Measurements from ENCODE around the gene GALNT10. TPM values are rescaled to one million over a fixed set of nuclear protein-coding genes. Genes with fewer than 3 reads are reported as not detected.

Gene GALNT10
- polyA plus RNA-seq, 2 of the 4 experiments (the other 2 are of a cell fraction), result 110 to 156 TPM

DNA sequence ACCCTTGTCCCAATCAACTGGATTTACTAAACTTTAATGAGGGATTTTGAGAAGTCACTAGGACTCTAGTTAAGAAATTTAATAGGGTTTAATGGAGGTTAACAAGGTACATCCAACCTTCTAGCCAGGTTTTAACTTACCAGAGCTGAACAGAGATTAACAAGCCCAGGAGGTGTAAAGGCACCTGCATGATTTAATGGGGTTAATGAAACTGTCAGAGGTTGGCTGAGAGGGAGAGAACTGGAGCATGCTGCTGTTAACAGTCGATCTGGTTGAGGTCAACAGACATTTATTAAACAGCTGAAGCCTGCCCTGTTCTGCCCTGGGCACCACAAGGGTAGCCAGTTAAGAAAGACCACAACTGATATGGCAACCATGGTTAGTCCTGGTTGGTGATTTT lies 273.9 kb downstream of the GALNT10 start:
- no peak for FAIRE-seq
- no peak overlapping the region for H3K4me2 ChIP-seq
- no peak overlapping the region for H3K4me3 ChIP-seq
- no peak for ATAC-seq
- no peak for DNase-seq (ENCODE audit: low read depth in 1 of 2, low spot score in 1 of 2)
- H3K4me1 ChIP-seq, result peaks cover 19% of the 10 kb centered on the region
- POLR2A ChIA-PET, result no interaction called here
- CTCF ChIA-PET, result interaction anchor here (0.7 to 19.7 kb wide), 6 partner anchors 55 to 499 kb away, joined by 3 to 304 read pairs (median 10); no protein-coding TSS in a partner anchor
- H3K27ac ChIP-seq, result no peak overlapping the region
- WGBS (ENCODE audit: missing lambda C conversion rate), result 25% methylated on average over 1 of the region's 1 CpG
- no peaks in the 10 kb centered on the region for H3K9me3 ChIP-seq
- TF ChIP-seq ESRRA (IDR thresholded peaks at IDR 0.05; ENCODE audit: borderline replicate concordance, low read length) (no peak), ZFP36 (IDR thresholded peaks at IDR 0.05; ENCODE audit: borderline replicate concordance, partially characterized antibody) (no peak), EHF (CRISPR knock-in tag; IDR thresholded peaks at IDR 0.05) (no peak), EHMT2 (IDR thresholded peaks at IDR 0.05; ENCODE audit: low read depth) (no peak), JUN (IDR thresholded peaks at IDR 0.05) (no peak)

DNA sequence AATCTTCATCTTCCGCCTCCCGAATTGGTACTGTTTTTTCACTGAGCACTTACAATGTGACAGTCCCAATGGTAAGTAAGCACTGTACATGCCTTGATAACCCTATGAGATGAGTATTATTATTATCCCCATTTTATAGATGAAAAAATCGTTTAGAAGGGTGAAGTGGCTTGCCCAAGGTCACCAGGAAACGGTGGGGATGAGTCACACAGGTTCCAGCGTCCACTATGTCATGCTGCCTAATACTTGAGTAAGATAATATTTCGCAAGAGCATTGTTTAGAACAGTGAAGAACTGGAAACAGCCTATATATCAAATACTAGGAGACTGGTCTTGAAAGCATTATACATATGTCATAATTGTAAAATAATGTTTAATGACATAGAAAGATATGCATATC lies 274.6 kb downstream of the GALNT10 start:
- POLR2A ChIA-PET, result no interaction called here
- no peak overlapping the region for H3K4me3 ChIP-seq
- H3K27ac ChIP-seq, result no peak overlapping the region
- WGBS (ENCODE audit: missing lambda C conversion rate), result 38% methylated on average over 6 of the region's 6 CpGs
- no peak for FAIRE-seq
- DNase-seq (ENCODE audit: low read depth in 1 of 2, low spot score in 1 of 2), result peak in 1 of 2 experiments; percentile 51
- TF ChIP-seq BHLHE40 (IDR thresholded peaks at IDR 0.05; ENCODE audit: low read depth, low read length) (no peak), TP53 (CRISPR knock-in tag; IDR thresholded peaks at IDR 0.05) (no peak), FOSL2 (IDR thresholded peaks at IDR 0.05) (no peak), FOSL2 (CRISPR knock-in tag; IDR thresholded peaks at IDR 0.05) (peak; percentile 59), RCOR1 (IDR thresholded peaks at IDR 0.05; ENCODE audit: low read depth, low read length) (no peak), HOXA7 (CRISPR knock-in tag; IDR thresholded peaks at IDR 0.05) (no peak), ESRRA (IDR thresholded peaks at IDR 0.05; ENCODE audit: borderline replicate concordance, low read length) (peak; percentile 89), JUNB (IDR thresholded peaks at IDR 0.05) (peak; percentile 40; the same call in 1 of the 2 replicates), CEBPB (IDR thresholded peaks at IDR 0.05) (peak; percentile 89)
- TF ChIP-seq, protein P1, sequence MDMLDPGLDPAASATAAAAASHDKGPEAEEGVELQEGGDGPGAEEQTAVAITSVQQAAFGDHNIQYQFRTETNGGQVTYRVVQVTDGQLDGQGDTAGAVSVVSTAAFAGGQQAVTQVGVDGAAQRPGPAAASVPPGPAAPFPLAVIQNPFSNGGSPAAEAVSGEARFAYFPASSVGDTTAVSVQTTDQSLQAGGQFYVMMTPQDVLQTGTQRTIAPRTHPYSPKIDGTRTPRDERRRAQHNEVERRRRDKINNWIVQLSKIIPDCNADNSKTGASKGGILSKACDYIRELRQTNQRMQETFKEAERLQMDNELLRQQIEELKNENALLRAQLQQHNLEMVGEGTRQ (IDR thresholded peaks at IDR 0.05), result no peak
- H3K4me2 ChIP-seq, result peak overlapping the region; percentile 6; the same call in 1 of the 3 replicates
- CTCF ChIA-PET, result interaction anchor here (1.2 to 19.7 kb wide), 7 partner anchors 16 to 500 kb away, joined by 3 to 304 read pairs (median 24); no protein-coding TSS in a partner anchor
- no peaks in the 10 kb centered on the region for H3K9me3 ChIP-seq
- H3K4me1 ChIP-seq, result peaks cover 19% of the 10 kb centered on the region
- no peak for ATAC-seq

DNA sequence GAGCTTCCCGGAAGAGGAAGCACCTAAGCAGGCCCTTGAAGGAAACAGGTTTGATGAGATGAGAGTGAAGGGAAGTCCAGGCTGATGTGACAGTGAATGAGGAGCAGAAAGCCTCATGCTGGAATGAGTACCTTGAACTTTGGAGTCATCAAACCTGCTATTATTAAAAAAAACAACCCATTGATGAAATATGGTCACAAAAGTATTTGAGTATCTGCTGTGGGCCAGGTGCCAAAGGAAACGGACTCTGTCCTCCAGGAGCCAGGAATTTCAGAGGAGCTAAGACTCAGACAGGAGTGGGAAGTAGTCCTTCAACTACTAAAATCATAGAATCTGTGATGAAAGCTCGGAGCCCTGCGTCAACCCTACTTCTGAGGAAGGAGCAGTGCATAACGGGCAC lies 275.6 kb downstream of the GALNT10 start:
- Histone ChIP-seq H3K9me3 (no peaks in the 10 kb centered on the region), H3K4me1 (peaks cover 26% of the 10 kb centered on the region), H3K27ac (no peak overlapping the region), H3K4me3 (no peak overlapping the region), H3K4me2 (no peak overlapping the region; the same call in 2 of the 3 replicates)
- CTCF ChIA-PET, result interaction anchor here (0.8 to 19.7 kb wide), 26 partner anchors 10 to 491 kb away, joined by 3 to 304 read pairs (median 6); no protein-coding TSS in a partner anchor
- TF ChIP-seq MYC (IDR thresholded peaks at IDR 0.05; ENCODE audit: borderline replicate concordance, low read length) (no peak), CEBPB (IDR thresholded peaks at IDR 0.05) (no peak), HOXB5 (CRISPR knock-in tag; IDR thresholded peaks at IDR 0.05) (no peak), JUNB (IDR thresholded peaks at IDR 0.05) (no peak), EP300 (IDR thresholded peaks at IDR 0.05) (no peak), TP53 (CRISPR knock-in tag; IDR thresholded peaks at IDR 0.05) (no peak), FOSL2 (IDR thresholded peaks at IDR 0.05) (no peak), FOSL2 (CRISPR knock-in tag; IDR thresholded peaks at IDR 0.05) (no peak), RAD21 (conservative IDR thresholded peaks at IDR 0.05 in 1 of 2, IDR thresholded peaks at IDR 0.05 in 1 of 2) (no peak), SREBF2 (IDR thresholded peaks at IDR 0.05) (no peak), RFX5 (IDR thresholded peaks at IDR 0.05) (no peak), HOXB13 (CRISPR knock-in tag; IDR thresholded peaks at IDR 0.05; ENCODE audit: low read depth) (no peak)
- TF ChIP-seq, protein P2, sequence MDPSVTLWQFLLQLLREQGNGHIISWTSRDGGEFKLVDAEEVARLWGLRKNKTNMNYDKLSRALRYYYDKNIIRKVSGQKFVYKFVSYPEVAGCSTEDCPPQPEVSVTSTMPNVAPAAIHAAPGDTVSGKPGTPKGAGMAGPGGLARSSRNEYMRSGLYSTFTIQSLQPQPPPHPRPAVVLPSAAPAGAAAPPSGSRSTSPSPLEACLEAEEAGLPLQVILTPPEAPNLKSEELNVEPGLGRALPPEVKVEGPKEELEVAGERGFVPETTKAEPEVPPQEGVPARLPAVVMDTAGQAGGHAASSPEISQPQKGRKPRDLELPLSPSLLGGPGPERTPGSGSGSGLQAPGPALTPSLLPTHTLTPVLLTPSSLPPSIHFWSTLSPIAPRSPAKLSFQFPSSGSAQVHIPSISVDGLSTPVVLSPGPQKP (IDR thresholded peaks at IDR 0.05; ENCODE audit: low read depth, low read length), result no peak
- TF ChIP-seq, protein P3, sequence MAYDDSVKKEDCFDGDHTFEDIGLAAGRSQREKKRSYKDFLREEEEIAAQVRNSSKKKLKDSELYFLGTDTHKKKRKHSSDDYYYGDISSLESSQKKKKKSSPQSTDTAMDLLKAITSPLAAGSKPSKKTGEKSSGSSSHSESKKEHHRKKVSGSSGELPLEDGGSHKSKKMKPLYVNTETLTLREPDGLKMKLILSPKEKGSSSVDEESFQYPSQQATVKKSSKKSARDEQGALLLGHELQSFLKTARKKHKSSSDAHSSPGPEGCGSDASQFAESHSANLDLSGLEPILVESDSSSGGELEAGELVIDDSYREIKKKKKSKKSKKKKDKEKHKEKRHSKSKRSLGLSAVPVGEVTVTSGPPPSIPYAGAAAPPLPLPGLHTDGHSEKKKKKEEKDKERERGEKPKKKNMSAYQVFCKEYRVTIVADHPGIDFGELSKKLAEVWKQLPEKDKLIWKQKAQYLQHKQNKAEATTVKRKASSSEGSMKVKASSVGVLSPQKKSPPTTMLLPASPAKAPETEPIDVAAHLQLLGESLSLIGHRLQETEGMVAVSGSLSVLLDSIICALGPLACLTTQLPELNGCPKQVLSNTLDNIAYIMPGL (CRISPR knock-in tag; IDR thresholded peaks at IDR 0.05; ENCODE audit: borderline replicate concordance), result no peak
- TF ChIP-seq, protein P4, sequence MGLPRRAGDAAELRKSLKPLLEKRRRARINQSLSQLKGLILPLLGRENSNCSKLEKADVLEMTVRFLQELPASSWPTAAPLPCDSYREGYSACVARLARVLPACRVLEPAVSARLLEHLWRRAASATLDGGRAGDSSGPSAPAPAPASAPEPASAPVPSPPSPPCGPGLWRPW (IDR thresholded peaks at IDR 0.05), result no peak
- DNase-seq (ENCODE audit: low read depth in 1 of 2, low spot score in 1 of 2) (no peak), ATAC-seq (no peak), FAIRE-seq (no peak)
- POLR2A ChIA-PET, result interaction anchor here (0.6 kb wide), 1 partner anchor 145 kb away, joined by 3 read pairs; no protein-coding TSS in a partner anchor
- WGBS (ENCODE audit: missing lambda C conversion rate), result 65% methylated on average over 5 of the region's 5 CpGs
